HG02981 (cell line): ENCODE measurements around the gene DNAAF2.
A peak's percentile ranks its signal among the peaks of the same experiment; 100 is the strongest.
"Not testable (repeated sequence)": the region's sequence is repeated elsewhere in the genome, so short reads cannot be mapped to it uniquely, and the experiment has no call there.

ENCODE experiments used
- ATAC-seq: cut with Tn5 transposase; IDR thresholded peaks from one replicate; pipeline ENCODE4 v1.9.1; 2021; ENCODE audit warnings: mild to moderate bottlenecking, moderate library complexity; ENCODE audit not compliant: unreplicated experiment

DNAAF2 gene

DNA sequence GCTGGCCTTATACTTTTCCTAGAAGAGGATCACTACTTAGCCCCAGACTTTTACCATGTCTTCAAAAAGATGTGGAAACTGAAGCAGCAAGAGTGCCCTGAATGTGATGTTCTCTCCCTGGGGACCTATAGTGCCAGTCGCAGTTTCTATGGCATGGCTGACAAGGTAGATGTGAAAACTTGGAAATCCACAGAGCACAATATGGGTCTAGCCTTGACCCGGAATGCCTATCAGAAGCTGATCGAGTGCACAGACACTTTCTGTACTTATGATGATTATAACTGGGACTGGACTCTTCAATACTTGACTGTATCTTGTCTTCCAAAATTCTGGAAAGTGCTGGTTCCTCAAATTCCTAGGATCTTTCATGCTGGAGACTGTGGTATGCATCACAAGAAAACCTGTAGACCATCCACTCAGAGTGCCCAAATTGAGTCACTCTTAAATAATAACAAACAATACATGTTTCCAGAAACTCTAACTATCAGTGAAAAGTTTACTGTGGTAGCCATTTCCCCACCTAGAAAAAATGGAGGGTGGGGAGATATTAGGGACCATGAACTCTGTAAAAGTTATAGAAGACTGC is 12.9 kb downstream of the DNAAF2 start:
- ATAC-seq, result no peak

- peak; percentile 24 for ATAC-seq
These were observed 13.7 kb downstream of the DNAAF2 start for GRCh38 chr14:49621114-49621881.

GRCh38 chr14:49620182-49621113 is 14.6 kb downstream of the DNAAF2 start, which contains the start of the genes MGAT2 and RPL36AL:
TSS of gene MGAT2 (plus strand) at chr14:49620799. CDS start at chr14:49621269, 470 bp downstream.
TSS of gene RPL36AL (minus strand) at chr14:49620626. CDS start at chr14:49619104, 1,522 bp downstream.
- peak; percentile 93 for ATAC-seq

- ATAC-seq, result no peak
These were observed 15.3 kb downstream of the DNAAF2 start for GRCh38 chr14:49619730-49620129.

DNA sequence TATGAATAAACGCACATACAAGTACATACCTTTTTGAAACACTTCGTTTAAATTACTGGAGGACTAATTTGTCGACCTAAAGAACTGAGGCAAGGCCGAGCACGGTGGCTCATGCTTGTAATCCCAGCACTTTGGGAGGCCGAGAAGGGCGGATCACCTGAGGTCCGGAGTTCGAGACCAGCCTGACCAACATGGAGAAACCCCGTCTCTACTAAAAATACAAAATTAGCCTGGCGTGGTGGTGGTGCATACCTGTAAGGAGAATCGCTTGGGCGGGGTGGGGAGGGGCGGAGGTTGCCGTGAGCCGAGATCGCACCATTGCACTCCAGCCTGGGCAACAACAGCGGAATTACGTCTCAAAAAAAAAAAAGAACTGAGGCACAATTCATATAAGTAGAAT is 15.8 kb downstream of the DNAAF2 start:
- not testable (repeated sequence) for ATAC-seq

- ATAC-seq, result no peak
These were observed 17.1 kb downstream of the DNAAF2 start for GRCh38 chr14:49617852-49618519.

DNA sequence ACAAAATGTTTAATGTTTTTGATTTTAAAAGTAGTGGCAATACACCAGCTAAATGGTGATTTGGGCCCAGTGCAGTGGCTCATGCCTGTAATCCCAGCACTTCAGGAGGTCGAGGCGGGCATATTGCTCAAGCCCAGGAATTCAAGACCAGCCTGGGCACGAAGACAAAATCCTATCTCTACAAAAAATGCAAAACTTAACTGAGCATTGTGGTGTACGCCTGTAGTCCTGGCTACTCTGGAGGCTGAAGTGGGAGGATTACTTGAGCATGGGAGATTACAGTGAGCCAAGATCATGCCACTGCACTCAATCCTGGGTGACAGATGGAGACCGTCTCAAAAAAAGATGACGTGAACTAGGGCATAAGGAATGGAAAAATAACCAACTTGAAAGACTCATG is 19.3 kb downstream of the DNAAF2 start:
- ATAC-seq, result no peak

DNA sequence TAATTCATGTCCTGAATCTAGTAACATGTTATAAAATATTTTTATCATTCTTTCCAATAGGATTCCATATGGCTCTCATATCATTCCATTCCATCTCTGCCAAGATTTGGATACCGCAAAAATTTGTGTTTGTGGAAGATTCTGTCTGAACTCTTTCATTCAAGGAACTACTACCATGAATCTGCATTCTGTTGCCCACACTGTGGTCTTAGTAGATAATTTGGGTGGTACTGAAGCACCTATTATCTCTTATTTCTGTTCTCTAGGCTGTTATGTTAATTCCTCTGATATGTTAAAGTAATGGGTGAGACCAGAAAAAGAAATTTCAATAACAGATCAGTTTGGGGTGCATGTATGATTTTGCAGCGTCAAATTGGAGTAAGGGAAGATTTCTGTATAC is 20.8 kb downstream of the DNAAF2 start:
- no peak for ATAC-seq

DNA sequence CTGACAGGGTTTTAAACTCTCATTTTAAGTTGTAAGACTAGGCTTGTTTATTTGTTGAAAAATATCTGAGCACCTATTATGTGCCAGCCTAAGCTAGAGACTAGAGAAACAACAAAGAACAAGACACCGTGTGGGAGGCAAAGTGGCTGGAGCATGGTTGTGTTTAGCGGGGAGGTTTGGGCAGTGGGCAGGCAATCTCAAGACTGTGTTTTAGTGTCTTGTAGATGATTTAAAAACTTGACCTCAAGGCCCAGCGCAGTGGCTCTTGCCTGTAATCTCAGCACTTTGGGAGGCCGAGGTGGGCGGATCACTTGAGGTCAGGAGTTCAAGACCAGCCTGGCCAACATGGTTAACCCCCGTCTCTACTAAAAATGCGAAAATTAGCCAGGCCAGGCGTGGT is 22.4 kb downstream of the DNAAF2 start:
- no peak for ATAC-seq

- ATAC-seq, result no peak
These were observed 22.8 kb downstream of the DNAAF2 start for GRCh38 chr14:49612251-49612650.

DNA sequence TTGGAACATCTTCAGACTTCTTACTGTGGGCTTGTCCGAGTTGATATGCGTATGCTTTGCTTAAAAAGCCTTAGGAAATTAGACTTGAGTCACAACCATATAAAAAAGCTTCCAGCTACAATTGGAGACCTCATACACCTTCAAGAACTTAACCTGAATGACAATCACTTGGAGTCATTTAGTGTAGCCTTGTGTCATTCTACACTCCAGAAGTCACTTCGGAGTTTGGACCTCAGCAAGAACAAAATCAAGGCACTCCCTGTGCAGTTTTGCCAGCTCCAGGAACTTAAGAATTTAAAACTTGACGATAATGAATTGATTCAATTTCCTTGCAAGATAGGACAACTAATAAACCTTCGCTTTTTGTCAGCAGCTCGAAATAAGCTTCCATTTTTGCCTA is 27.5 kb downstream of the DNAAF2 start:
- no peak for ATAC-seq

DNA sequence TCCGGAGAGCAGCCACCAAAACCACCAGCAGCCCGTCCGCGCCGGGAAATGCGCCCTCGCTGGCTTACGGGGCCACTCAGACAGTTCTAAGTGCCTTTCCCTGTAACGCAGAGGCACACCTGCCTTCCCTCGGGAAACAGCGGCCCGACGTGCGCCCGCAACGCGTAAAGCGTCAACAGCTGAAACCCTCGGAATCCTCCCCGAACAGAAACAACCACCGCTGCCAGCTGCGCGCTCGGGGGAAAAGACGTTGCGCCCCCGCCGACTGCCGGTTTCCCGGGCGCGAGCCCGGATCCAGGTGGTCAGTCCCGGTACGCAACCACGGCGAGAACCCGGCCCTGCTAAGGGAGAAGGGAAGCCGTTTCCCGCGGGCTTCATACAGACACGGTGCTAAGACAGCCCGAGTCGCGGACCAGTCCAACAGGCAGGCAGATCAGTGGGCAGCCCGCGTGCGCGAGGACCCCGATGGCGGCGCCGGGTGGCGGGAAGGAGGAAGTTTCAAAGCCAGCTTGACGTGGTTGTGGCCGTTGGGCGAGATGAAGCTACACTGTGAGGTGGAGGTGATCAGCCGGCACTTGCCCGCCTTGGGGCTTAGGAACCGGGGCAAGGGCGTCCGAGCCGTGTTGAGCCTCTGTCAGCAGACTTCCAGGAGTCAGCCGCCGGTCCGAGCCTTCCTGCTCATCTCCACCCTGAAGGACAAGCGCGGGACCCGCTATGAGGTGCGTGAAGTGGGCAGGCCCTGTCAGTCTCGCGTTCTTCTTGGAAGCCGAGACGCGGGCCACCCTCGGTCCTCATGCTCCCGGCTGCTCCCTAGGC is 36.4 kb downstream of the DNAAF2 start, which contains the start of gene LRR1:
Gene LRR1, plus strand, starts transcription at position 456 of the 816 bp plus-strand sequence. Its CDS starts 81 bp downstream, at position 537.
- peak; percentile 49 for ATAC-seq

DNA sequence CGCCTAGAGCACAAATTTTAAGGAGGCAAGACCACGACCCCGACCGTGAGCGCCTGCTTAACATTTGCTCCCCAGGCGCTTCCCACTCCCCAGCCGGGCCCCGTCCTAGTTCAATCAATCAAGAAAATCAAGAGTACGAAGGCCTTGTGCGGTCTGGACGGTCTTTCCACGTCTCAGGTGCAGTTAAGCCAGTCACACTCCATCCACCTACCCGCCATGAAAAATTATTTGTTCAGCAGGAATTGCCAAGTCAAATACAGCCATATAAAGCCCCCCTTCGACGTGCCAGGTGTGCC is 36.9 kb downstream of the DNAAF2 start:
- ATAC-seq, result no peak

- no peak for ATAC-seq
These were observed 40.5 kb downstream of the DNAAF2 start for GRCh38 chr14:49594347-49595091.

DNA sequence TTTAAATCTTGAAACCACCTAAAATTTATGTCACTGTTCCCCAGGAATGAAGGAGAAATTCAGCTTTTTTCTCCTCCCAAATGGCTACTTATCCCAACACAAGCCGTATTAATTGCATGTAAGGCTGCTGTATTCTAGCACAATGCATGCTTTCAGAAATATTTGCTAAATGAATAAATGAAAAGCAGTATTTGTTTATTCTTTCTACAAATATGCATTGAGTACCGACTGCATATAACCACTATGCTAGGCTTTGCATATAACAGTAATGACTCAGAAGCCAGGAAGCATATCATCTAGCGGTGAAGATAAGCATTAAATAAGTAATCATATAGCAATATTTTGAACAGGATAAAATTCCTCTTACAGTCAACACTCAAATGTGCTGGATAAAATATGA is 42.0 kb downstream of the DNAAF2 start:
- no peak for ATAC-seq

- no peak for ATAC-seq
These were observed 45.7 kb downstream of the DNAAF2 start for GRCh38 chr14:49589387-49589786.

GRCh38 chr14:49586673-49587460 is 48.2 kb downstream of the DNAAF2 start:
- ATAC-seq, result peak; percentile 36
